OCI-M2 (cell line): ENCODE data around the gene GLYATL1.

Experiments
- DNase-seq: peaks from one replicate; lab custom pipeline; 2025; ENCODE audit not compliant: unreplicated experiment; lab: John Stamatoyannopoulos, UW

Gene GLYATL1

GRCh38 chr11:58939277-58939676 is at the start of gene GLYATL1:
TSS of gene GLYATL1 (plus strand) at chr11:58939488. CDS start at chr11:58947088, 7,600 bp downstream.
- DNase-seq, result no peak

DNA sequence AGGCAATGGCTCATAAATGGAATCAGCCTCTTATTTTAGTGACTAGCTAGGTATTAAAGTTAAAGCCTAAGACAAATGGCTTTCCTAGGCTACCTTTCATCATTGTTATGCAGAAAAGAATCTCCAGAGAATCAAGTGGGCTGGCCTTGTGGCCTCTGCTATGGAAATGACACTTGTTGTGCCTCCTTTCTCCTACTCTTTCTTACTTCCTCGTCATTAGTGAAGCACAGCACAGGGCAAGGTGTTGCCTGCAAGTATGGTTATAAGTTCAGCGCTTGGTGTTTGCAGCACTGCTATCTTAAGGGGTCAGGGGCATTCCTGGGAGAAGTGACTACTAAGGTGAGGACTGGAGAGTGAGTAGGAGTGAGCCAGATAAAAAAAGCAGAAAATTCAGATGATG is 45.4 kb upstream of the GLYATL1 start:
- no peak for DNase-seq

GRCh38 chr11:58898106-58898505 is 41.2 kb upstream of the GLYATL1 start:
- DNase-seq, result no peak

DNA sequence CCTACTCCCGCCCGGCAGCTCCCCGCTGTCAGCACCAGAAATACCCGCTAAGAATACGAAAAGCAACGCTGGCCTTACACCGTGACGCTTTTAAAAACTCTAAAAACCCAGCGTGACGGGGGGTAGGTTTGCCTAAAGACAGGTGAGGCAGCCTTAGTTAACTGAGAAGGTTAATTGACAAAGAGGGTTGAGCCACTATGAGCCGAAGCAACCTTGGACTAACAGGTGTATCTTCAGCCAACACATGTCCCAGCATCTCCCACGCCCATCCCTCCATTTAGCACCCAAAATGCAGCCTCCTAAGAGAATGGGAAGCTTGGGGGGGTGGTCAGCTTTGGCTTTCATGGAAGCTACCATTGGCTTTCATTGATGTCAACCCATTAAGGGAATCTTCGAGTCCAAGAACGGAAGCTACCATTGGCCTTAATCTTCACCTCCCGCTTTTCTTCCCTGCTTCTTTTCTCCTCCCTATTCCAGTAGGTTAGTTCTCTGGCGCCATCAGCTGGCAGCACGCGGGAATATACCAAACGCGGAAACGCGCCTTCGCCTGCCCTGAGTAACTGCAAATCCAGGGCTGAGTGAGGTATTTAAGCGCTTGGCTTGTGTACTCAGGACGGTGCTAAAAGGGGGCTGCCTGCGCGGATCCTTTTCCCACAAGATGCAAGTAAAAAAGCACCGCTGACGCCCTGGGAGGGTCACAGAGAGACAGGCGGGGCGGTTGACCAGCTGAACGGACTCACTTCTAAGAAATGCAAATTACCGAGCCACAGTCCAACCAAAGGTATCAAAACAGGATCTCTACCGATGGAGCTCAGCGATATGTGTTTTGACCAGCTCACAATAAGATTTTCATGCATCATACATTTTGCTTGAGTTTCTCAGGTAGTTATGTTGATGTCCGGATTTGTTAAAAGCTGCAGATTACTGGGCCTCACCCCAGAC is 38.5 kb upstream of the GLYATL1 start:
- DNase-seq, result no peak

GRCh38 chr11:58902881-58903280 is 36.4 kb upstream of the GLYATL1 start:
- DNase-seq, result no peak

- no peak for DNase-seq
These were observed 34.1 kb upstream of the GLYATL1 start for GRCh38 chr11:58905011-58905720.

GRCh38 chr11:58905721-58906547 is 33.4 kb upstream of the GLYATL1 start:
- DNase-seq, result no peak

DNA sequence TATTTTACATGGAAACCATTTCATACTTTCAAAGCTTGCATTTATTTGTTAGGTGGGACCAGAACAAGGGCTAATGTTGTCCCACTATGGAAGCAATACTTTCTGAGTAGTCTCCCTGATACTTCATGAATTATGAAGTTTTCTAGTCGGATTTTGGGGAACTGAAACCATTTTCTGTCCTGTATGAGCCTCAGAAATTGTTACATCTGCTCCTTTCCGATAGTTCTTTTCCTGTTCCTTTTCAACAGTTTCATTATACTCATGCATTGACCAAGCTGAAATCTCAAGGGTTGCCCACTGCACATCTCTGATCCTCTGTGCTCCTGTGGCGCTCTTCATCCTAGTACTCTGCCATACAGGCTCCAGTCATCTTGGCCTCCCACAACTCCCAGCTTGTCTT is 31.5 kb upstream of the GLYATL1 start:
- DNase-seq, result no peak

- no peak for DNase-seq
These were observed 27.2 kb upstream of the GLYATL1 start for GRCh38 chr11:58912124-58912523.

GRCh38 chr11:58913685-58914084 is 25.6 kb upstream of the GLYATL1 start:
- no peak for DNase-seq

- DNase-seq, result no peak
These were observed 24.3 kb upstream of the GLYATL1 start for GRCh38 chr11:58914821-58915543.

GRCh38 chr11:58916637-58917036 is 22.7 kb upstream of the GLYATL1 start:
- DNase-seq, result no peak

- DNase-seq, result no peak
These were observed 22.0 kb upstream of the GLYATL1 start for GRCh38 chr11:58917159-58917783.

DNA sequence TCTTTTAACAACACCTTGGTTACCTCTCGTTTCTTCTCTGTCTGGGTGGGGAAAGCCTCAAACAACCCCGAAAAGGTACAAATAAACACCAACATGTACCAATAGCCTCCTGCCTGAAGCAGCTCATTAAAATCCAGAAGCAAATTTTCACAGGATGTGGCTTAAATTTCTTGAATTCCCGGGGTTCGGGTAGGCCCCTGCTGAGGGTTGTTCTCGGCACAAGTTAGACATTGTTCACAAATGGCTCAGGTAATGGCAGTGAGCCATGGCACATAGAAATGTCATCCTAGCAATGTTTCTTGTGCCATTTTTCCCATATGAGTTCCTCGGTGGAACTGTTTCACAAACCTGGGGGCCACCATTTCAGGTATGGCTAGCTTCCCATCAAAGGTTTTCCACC is 19.7 kb upstream of the GLYATL1 start:
- no peak for DNase-seq

GRCh38 chr11:58919980-58920379 is 19.3 kb upstream of the GLYATL1 start:
- no peak for DNase-seq

- no peak for DNase-seq
These were observed 17.4 kb upstream of the GLYATL1 start for GRCh38 chr11:58921778-58922390.

DNA sequence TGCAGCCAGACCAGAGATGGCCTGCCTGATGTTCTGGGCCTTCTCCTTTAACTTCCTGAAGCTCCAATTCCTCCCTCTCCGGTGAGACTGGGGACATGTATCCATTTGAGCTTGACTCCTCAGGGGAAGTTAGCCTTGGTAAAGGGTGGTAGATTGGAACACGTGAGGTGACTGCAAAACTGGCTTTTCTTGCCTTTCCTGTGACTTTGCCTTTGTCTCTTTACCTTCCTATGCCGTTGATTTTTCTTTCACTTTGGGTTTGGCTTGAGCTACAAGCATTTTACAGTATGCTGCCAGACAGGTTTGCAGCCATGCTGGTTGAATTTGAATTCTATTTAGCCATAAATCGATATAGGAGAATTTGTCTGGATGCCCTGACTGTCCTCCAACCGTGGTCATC is 16.8 kb upstream of the GLYATL1 start:
- DNase-seq, result no peak

- DNase-seq, result no peak
These were observed 15.9 kb upstream of the GLYATL1 start for GRCh38 chr11:58923300-58923788.

DNA sequence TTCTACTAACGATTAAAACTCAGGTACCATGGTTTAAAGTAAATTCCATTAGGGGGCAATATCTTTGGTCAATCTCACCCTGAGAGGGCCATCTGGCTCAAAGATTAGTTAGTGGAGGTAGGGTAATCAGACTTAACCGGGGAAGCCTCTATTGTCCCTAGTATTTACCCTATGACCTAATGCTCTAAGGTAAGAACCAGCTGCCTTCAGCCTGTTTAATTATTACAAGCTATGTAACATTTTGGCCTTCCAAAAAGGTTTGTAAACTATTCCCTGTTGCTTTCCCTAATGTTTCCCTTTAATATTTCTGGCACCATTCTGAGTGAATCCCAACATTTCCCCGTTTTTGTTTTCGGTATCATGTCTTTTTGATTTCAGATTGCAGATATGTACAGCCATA is 15.1 kb upstream of the GLYATL1 start:
- no peak for DNase-seq

DNA sequence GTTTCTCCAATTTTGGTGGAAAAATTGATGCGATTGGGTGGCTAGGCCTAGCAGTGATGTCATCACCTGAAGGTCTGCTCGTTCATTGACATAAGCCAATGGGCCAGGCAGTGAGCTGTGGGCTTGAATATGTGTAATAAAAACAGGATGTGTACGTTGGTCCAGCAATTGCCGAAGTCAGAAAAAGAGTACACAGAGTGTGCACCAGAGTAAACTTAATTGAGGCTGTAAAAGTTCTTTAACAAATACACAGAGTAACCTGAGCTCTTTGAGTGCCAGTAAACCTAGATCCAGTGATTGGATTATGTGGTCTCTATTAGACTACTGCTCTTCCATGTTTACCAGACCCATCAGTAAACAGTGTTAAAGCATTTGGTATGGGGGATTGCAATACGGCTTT is 13.0 kb upstream of the GLYATL1 start:
- DNase-seq, result no peak
